Psoas muscle (tissue), 8 donors: ENCODE measurements around the gene ZNF638. TPM values are rescaled to one million over a fixed set of nuclear protein-coding genes. Genes with fewer than 3 reads are reported as not detected.

ENCODE experiments used
- ATAC-seq, 4 donors: fragments of 200-7000 bp; cut with Tn5 transposase; one replicate each; pipeline ENCODE4 v1.9.1; 2020; ENCODE audit warnings: moderate library complexity in 3 of 4, mild to moderate bottlenecking in 2 of 4
- DNase-seq, 2 donors: peaks; one replicate each; pipeline ENCODE4 v3.0.0-alpha.2; 2020
- H3K27ac ChIP-seq: fragments of 200-600 bp; one replicate; pipeline ENCODE4 v1.8.0; 2022
- H3K27me3 ChIP-seq, 3 donors: fragments of 200-600 bp in 1 of 3; one replicate each; pipeline versions ENCODE4 v1.6.1 to v1.8.0; 2013 to 2022; ENCODE audit warnings: low read length in 2 of 3, mild to moderate bottlenecking in 2 of 3, moderate library complexity in 1 of 3; ENCODE audit not compliant: insufficient read depth in 3 of 3
- H3K36me3 ChIP-seq, 2 donors: fragments of 200-600 bp in 1 of 2; one replicate each; pipeline versions ENCODE4 v1.6.1 to v1.8.0; 2013 to 2022; ENCODE audit warnings: low read depth in 1 of 2, mild to moderate bottlenecking in 1 of 2, moderate library complexity in 1 of 2; ENCODE audit not compliant: insufficient read depth in 1 of 2
- H3K4me1 ChIP-seq: fragments of 200-600 bp; one replicate; pipeline ENCODE4 v1.8.0; 2022
- H3K4me3 ChIP-seq: fragments of 200-600 bp; one replicate; pipeline ENCODE4 v1.8.0; 2022; ENCODE audit warnings: mild to moderate bottlenecking
- H3K9me3 ChIP-seq: fragments of 200-600 bp; one replicate; pipeline ENCODE4 v1.8.0; 2022
- WGBS, 3 donors: extraction: QIAGEN DNeasy Blood & Tissue Kit; methylation state at CpG; one replicate each; pipeline versions ENCODE4 v1.1.6 to v1.1.7; 2013; 5-methylcytosine and 5-hydroxymethylcytosine counted together
- intact Hi-C, 2 donors: fragments of 100-400 bp; cut with DNase I; formaldehyde crosslinking; loops; one replicate each; pipeline versions ENCODE4 v1.11.0 to v1.14.2; 2022
- polyA plus RNA-seq, 3 donors: library from polyadenylated mRNA; stranded (reverse); fragments of 200-250 nt; gene quantifications; one replicate each; pipeline ENCODE4 v1.2.3, GENCODE V29; 2013
- total RNA-seq, 4 donors: library from RNA; stranded (reverse); fragmentation: NEBNext Ultra II Directional in 2 of 4; extraction: Animal tissue kit (Norgen Biotek cat#: 25700) in 2 of 4; gene quantifications; one replicate each; pipeline versions ENCODE4 v1.2.1 to v1.2.4, GENCODE V29; 2021 to 2023
- TF ChIP-seq, protein P1 (sequence below): fragments of 200-600 bp; IDR thresholded peaks from one replicate; pipeline ENCODE4 v1.8.0; 2022; ENCODE audit warnings: antibody characterized with exemption
- donor health status: healthy with polysubstance abuse.
- donor health status: DM: no; HTN: no; CAD: no; lungs with moderate emphysema.
- donor health status: Bipolar disorder and iron deficiency.
- donor health status: healthy.
- donor health status: DM: yes; HTN: yes; CAD: no.
- donor health status: DM: no; HTN: no; CAD: no.
- donor health status: DM: no; HTN: no; CAD: no.
- donor health status: DM: yes; HTN: yes; CAD: no.

Gene ZNF638
- total and polyA plus RNA-seq, 7 donors = 50.5 to 73.6 (median 62.3) TPM

DNA sequence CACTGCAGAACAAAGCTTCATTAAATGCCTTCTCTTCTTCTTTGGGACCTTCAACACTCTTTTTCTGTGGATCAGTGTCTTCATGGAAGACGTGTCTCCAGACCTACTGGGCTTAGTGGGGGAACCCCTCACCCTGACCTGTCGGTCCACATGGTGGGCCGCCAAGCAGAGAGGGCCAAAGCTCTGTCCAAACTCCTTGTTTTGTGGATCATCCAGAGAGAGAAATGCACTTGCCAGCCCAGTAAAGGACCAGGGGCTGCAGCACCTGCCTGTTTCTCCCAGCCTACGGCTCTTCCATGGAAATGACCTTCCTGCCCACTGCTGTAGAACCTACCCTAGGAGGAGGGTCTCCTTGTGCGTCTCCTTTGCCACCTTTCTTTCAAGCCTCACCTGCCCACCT lies 147.7 kb downstream of the ZNF638 start:
- H3K4me3 ChIP-seq = no peak overlapping the region
- no peak overlapping the region for H3K27ac ChIP-seq
- TF ChIP-seq, protein P1, sequence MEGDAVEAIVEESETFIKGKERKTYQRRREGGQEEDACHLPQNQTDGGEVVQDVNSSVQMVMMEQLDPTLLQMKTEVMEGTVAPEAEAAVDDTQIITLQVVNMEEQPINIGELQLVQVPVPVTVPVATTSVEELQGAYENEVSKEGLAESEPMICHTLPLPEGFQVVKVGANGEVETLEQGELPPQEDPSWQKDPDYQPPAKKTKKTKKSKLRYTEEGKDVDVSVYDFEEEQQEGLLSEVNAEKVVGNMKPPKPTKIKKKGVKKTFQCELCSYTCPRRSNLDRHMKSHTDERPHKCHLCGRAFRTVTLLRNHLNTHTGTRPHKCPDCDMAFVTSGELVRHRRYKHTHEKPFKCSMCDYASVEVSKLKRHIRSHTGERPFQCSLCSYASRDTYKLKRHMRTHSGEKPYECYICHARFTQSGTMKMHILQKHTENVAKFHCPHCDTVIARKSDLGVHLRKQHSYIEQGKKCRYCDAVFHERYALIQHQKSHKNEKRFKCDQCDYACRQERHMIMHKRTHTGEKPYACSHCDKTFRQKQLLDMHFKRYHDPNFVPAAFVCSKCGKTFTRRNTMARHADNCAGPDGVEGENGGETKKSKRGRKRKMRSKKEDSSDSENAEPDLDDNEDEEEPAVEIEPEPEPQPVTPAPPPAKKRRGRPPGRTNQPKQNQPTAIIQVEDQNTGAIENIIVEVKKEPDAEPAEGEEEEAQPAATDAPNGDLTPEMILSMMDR = no peak
- intact Hi-C loops = no loop called here
- no peak for ATAC-seq
- H3K4me1 ChIP-seq = peaks cover 34% of the 10 kb centered on the region
- H3K36me3 ChIP-seq = peaks cover 0 to 43% of the 10 kb centered on the region in 2 donors
- H3K27me3 ChIP-seq = no peaks in the 10 kb centered on the region
- WGBS, 3 donors = 87 to 94% (median 90%) methylated on average over 5 of the region's 5 CpGs
- no peak for DNase-seq
- no peaks in the 10 kb centered on the region for H3K9me3 ChIP-seq

DNA sequence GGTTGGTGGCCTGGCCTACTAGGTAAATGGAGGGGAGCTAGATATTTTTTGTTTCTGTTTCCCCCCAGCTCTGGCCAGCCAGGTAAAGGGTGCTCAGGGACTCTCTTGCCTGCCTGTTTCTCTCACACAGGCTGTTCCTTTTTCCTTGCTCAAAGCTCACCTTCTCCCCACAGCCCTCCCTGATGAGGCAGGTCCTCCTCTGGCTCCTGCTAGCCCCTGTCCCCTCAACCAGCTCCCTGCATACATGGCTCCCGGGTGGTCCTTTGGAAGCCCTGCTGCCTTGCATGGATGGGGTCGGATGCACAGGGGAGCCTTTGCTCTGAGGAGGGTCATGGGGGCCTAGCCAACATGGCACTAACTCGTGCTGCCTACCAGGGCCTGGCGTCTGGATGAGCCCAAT lies 149.5 kb downstream of the ZNF638 start:
- Histone ChIP-seq H3K27me3 (no peaks in the 10 kb centered on the region), H3K4me1 (peaks cover 17% of the 10 kb centered on the region), H3K9me3 (no peaks in the 10 kb centered on the region), H3K36me3 (peaks cover 0 to 57% of the 10 kb centered on the region in 2 donors), H3K4me3 (no peak overlapping the region), H3K27ac (no peak overlapping the region)
- WGBS, 3 donors = 84 to 92% (median 87%) methylated on average over 4 of the region's 4 CpGs
- no peak for ATAC-seq
- intact Hi-C loops = no loop called here
- TF ChIP-seq, protein P1 = no peak
- DNase-seq = no peak

DNA sequence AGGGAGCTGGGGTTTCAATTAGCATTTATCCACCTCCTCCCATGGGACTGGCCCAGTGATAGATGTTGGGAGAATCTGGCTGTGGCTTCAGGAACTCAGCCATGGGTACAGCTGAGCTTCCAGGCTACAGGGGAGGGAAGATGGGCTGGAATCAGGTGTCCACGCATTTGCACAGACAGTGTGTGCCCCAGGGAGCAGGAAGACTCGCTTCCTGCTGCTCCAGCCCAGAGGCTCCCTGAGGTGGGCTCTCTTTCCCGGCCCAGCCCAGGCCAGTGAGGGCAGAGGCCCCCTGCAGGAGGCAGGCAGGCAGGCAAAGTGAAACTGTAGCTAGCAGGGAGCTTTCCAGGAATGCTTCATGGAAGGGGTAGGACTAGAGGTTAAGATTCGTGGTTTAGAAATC lies 150.5 kb downstream of the ZNF638 start:
- H3K27me3 ChIP-seq = no peaks in the 10 kb centered on the region
- no peak overlapping the region for H3K27ac ChIP-seq
- TF ChIP-seq, protein P1 = no peak
- no peak overlapping the region for H3K4me3 ChIP-seq
- ATAC-seq (peak in 2 of 4 donors; percentile 5 to 53), DNase-seq (no peak)
- H3K36me3 ChIP-seq = peaks cover 0 to 64% of the 10 kb centered on the region in 2 donors
- intact Hi-C loops = no loop called here
- whole genome bisulfite sequencing, 3 donors = 41 to 65% (median 53%) methylated on average over 4 of the region's 4 CpGs
- no peaks in the 10 kb centered on the region for H3K9me3 ChIP-seq
- H3K4me1 ChIP-seq = peaks cover 8% of the 10 kb centered on the region

DNA sequence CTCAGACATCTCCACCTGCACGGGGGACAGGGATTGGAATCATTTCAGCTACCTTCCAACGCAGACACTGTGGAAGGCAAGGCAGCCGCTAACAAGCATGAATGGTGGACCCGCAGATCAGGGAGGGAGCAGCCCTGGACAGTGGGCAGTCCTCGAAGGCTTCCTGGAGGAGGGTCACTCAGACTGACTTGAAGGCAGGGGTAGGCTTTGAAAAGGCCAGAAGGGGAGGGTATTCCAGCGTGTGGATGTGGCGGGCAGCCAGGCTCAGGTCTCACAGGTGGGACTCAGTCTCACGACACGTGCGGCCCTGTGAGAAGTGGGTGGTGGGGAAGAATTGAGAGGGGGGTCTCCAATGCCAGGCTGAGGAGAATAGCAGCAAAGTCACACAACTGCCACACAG lies 151.7 kb downstream of the ZNF638 start:
- intact Hi-C loops = no loop called here
- Histone ChIP-seq H3K9me3 (no peaks in the 10 kb centered on the region), H3K36me3 (peaks cover 0 to 64% of the 10 kb centered on the region in 2 donors), H3K27ac (no peak overlapping the region), H3K4me1 (no peaks in the 10 kb centered on the region), H3K4me3 (no peak overlapping the region), H3K27me3 (no peaks in the 10 kb centered on the region)
- 80 to 92% (median 90%) methylated on average over 10 of the region's 10 CpGs for WGBS, 3 donors
- no peak for DNase-seq
- peak in 1 of 4 donors; percentile 5 for ATAC-seq
- TF ChIP-seq, protein P1 = no peak

DNA sequence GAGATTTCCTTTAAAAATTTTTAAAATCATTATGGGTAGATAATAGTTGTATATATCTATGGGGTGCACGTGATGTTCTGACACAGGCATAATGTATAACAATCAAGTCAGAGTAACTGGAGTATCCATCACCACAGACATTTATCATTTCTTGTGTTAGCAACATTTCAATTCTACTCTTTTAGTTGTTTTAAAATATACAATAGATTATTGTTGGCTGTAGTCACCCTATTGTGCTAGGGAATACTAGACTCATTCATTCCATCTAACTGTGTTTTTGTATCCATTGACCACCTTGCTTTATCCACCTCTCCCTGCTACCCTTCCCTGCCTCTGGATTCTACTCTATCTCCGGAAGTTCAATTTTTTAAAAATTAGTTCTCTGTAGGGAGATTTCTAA lies 152.8 kb downstream of the ZNF638 start:
- TF ChIP-seq, protein P1 = no peak
- Histone ChIP-seq H3K27ac (no peak overlapping the region), H3K27me3 (no peaks in the 10 kb centered on the region), H3K36me3 (peaks cover 0 to 64% of the 10 kb centered on the region in 2 donors), H3K4me3 (no peak overlapping the region), H3K4me1 (peaks cover 11% of the 10 kb centered on the region), H3K9me3 (no peaks in the 10 kb centered on the region)
- DNase-seq (no peak), ATAC-seq (no peak)
- 93 to 95% (median 94%) methylated on average over 2 of the region's 2 CpGs for WGBS, 3 donors
- intact Hi-C loops = no loop called here
